RWPE2 (cell line): ENCODE data around the gene SPTLC3.
"Not testable (repeated sequence)": the region's sequence is repeated elsewhere in the genome, so short reads cannot be mapped to it uniquely, and the experiment has no call there.

Experiments
- ATAC-seq: fragments of 200-7000 bp; cut with Tn5 transposase; 3 replicates; pipeline ENCODE4 v1.9.1; 2021; ENCODE audit warnings: low read depth
- DNase-seq: peaks from one replicate; pipeline ENCODE4 v3.0.0-alpha.2; 2020; ENCODE audit warnings: low spot score
- H3K27ac ChIP-seq: fragments of 450-650 bp; 2 replicates; pipeline ENCODE4 v1.5.1; 2017; ENCODE audit warnings: mild to moderate bottlenecking; ENCODE audit not compliant: poor library complexity, severe bottlenecking
- H3K27me3 ChIP-seq: fragments of 250-450 bp; sonication (Bioruptor Pico); 2 replicates; pipeline ENCODE4 v1.5.1; 2021; ENCODE audit warnings: mild to moderate bottlenecking, moderate library complexity; ENCODE audit not compliant: insufficient read depth, poor library complexity, severe bottlenecking
- H3K36me3 ChIP-seq: fragments of 250-450 bp; sonication (Bioruptor Pico); 2 replicates; pipeline ENCODE4 v1.5.1; 2020; ENCODE audit warnings: low read depth, mild to moderate bottlenecking, moderate library complexity
- H3K4me1 ChIP-seq: fragments of 250-450 bp; sonication (Bioruptor Pico); 2 replicates; pipeline ENCODE4 v1.5.1; 2021; ENCODE audit warnings: mild to moderate bottlenecking, moderate library complexity; ENCODE audit not compliant: insufficient read depth, poor library complexity, severe bottlenecking
- H3K4me3 ChIP-seq: fragments of 250-450 bp; sonication (Bioruptor Pico); 2 replicates; pipeline ENCODE4 v1.5.1; 2021; ENCODE audit warnings: mild to moderate bottlenecking, moderate library complexity; ENCODE audit not compliant: severe bottlenecking
- H3K9me3 ChIP-seq: fragments of 250-450 bp; sonication (Bioruptor Pico); 2 replicates; pipeline ENCODE4 v1.5.1; 2021; ENCODE audit warnings: mild to moderate bottlenecking, moderate library complexity; ENCODE audit not compliant: severe bottlenecking
- TF ChIP-seq, protein P1 (sequence below): fragments of 450-650 bp; IDR thresholded peaks from one replicate; pipeline ENCODE4 v1.5.1; 2017; ENCODE audit warnings: mild to moderate bottlenecking, moderate library complexity; ENCODE audit not compliant: poor library complexity, severe bottlenecking

Gene SPTLC3

DNA sequence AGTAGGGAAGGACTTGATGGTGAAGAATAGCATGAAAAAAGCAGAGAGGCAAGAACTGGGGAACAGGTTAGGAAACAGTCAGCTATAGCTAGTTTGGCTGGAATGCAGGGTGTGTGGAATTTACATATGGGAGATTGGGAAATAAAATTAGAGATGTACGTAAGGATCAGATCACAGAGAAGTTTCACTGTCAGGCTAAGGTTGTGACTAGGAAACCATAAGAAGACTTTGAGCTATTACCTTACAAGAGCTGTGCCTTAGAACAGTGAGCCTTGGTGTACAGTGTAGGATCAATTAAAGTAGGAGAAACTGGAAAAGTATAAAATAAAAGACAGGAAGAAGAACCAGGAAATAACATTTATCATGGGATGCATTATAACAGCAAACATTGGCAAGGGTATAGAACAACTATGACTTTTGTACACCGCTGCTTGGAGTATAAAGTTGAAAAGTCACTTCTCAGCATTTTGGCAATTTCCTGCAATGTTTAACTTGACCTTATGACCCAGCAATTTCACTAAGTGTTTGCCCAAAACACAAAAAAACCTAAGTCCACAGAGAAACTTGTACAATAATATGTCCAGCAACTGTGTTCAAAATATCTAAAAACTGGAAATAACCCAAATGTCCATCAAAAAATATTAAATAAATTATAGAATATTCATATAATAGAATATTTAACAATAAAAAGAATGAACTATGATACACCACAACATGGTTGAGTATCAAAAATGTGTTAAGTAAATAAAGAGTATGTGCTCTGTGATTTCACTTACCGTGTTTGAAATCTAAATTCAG lies 31.2 kb upstream of the SPTLC3 start:
- H3K4me1 ChIP-seq = no peaks in the 10 kb centered on the region
- H3K4me3 ChIP-seq = no peak overlapping the region
- no peak overlapping the region for H3K27ac ChIP-seq
- H3K27me3 ChIP-seq = no peaks in the 10 kb centered on the region
- H3K9me3 ChIP-seq = no peaks in the 10 kb centered on the region
- ATAC-seq (peak; percentile 45; the same call in 1 of the 3 replicates), DNase-seq (no peak)
- TF ChIP-seq, protein P1, sequence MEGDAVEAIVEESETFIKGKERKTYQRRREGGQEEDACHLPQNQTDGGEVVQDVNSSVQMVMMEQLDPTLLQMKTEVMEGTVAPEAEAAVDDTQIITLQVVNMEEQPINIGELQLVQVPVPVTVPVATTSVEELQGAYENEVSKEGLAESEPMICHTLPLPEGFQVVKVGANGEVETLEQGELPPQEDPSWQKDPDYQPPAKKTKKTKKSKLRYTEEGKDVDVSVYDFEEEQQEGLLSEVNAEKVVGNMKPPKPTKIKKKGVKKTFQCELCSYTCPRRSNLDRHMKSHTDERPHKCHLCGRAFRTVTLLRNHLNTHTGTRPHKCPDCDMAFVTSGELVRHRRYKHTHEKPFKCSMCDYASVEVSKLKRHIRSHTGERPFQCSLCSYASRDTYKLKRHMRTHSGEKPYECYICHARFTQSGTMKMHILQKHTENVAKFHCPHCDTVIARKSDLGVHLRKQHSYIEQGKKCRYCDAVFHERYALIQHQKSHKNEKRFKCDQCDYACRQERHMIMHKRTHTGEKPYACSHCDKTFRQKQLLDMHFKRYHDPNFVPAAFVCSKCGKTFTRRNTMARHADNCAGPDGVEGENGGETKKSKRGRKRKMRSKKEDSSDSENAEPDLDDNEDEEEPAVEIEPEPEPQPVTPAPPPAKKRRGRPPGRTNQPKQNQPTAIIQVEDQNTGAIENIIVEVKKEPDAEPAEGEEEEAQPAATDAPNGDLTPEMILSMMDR = no peak
- H3K36me3 ChIP-seq = no peaks in the 10 kb centered on the region

DNA sequence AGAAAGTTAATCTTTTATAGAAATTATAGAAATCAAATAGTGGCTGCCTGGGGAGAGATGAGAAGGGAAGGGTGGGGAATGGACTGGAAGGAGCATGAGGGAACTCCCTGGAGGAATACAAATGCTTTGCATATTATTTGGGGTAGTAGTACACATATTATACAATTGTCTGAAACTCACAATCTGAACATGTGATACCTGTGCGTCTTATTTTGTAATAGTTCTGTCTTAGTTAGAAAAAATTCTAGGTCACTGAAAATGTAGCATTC lies 30.7 kb upstream of the SPTLC3 start:
- Histone ChIP-seq H3K36me3 (no peaks in the 10 kb centered on the region), H3K9me3 (no peaks in the 10 kb centered on the region), H3K27ac (no peak overlapping the region), H3K27me3 (no peaks in the 10 kb centered on the region), H3K4me3 (no peak overlapping the region), H3K4me1 (no peaks in the 10 kb centered on the region)
- no peak for DNase-seq
- no peak for ATAC-seq
- TF ChIP-seq, protein P1 = no peak

DNA sequence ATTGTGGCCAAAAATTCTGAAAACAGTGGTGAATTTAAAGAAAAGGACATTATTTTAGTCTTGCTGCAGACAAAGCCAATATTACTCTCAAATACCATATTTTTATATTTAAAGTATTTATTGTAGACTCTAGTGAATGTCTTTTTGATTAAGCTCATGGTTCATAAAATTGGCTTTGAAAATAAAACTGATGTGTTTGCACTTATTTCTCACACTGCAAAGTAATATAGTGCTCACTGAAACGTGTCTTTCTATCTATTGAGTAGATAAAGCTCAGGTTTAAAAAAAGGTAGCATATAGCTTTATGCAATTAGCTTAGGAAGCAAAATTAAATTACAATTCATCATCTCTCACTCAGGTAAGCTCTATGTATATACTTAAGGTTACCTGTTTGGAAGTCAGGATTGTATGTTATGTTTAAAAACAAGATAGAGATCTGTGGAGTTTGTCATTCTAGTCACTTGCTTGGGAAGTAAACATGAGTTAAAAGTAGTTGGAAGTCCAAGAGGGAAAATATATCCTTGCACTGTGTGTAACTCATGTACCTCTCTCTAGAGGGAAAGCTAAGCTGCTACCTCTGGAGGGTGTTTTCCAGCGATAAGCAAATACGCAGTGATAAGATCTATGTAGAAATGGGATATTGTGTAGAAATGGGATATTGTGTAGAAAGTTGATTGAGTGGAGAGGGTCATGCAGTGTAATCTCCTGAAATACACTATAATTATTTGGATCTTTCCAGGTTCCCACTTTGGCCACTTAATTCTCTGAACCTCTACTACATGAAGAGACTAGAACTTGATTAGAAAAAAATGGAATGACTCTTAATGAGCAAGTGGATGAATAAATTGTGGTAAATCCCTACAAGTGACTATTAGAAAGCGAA lies 29.9 kb upstream of the SPTLC3 start:
- ATAC-seq = no peak
- H3K27me3 ChIP-seq = no peaks in the 10 kb centered on the region

DNA sequence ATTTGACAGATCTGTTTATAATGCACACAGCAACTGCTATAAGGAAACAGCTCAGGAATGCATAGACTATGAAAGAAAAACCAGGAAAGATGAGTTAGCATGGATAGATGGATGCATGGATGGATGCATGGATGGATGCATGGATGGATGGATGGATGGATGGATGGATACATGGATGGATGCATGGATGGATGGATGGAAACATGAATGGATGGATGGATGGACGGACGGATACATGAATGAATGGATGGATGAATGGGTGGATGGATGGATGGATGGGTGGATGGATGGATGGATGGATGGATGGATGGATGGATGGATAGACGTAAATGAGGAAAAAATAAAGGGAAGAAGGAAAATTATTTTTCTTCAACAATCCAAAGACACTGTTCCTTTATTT lies 29.1 kb upstream of the SPTLC3 start:
- not testable (repeated sequence) for H3K4me3 ChIP-seq, H3K27me3 ChIP-seq, H3K27ac ChIP-seq, H3K9me3 ChIP-seq, ATAC-seq, H3K36me3 ChIP-seq, DNase-seq
- peaks cover 11% of the 10 kb centered on the region for H3K4me1 ChIP-seq

More for the DNA sequence above, 29.9 kb upstream of the SPTLC3 start:
- Histone ChIP-seq H3K27ac (no peak overlapping the region), H3K4me3 (no peak overlapping the region), H3K9me3 (no peaks in the 10 kb centered on the region), H3K36me3 (no peaks in the 10 kb centered on the region), H3K4me1 (peaks cover 2% of the 10 kb centered on the region)
- DNase-seq = no peak
- TF ChIP-seq, protein P1 = no peak

DNA sequence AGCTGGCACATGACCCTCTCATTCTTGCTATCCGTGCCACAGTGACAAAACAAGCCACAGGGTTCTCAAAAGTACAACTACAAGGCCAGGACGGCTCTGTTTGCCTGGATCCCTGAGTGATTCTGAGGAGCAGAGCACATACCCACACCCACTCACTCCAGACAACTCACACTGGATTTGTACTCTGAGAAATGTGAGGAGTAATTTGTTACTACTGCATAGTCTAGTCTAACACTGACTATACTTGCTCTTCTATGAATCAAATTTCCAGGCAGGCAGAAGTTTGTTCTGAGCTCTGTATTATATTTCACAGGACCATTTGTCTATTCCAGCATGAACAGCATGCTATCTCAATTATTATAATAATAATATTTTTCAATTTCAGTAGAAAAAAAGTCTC lies 26.7 kb upstream of the SPTLC3 start:
- Histone ChIP-seq H3K27ac (no peak overlapping the region), H3K4me3 (no peak overlapping the region), H3K9me3 (no peaks in the 10 kb centered on the region), H3K27me3 (no peaks in the 10 kb centered on the region), H3K4me1 (peaks cover 15% of the 10 kb centered on the region), H3K36me3 (no peaks in the 10 kb centered on the region)
- DNase-seq = no peak
- no peak for ATAC-seq
- TF ChIP-seq, protein P1 = no peak
